ENCODE results near the gene GOLIM4. TPM values are rescaled to one million over a fixed set of nuclear protein-coding genes. Genes with fewer than 3 reads are reported as not detected.

The GOLIM4 gene
- total RNA-seq, 4 donors from 2014 or later = 16.0 to 21.3 (median 20.2) TPM

DNA sequence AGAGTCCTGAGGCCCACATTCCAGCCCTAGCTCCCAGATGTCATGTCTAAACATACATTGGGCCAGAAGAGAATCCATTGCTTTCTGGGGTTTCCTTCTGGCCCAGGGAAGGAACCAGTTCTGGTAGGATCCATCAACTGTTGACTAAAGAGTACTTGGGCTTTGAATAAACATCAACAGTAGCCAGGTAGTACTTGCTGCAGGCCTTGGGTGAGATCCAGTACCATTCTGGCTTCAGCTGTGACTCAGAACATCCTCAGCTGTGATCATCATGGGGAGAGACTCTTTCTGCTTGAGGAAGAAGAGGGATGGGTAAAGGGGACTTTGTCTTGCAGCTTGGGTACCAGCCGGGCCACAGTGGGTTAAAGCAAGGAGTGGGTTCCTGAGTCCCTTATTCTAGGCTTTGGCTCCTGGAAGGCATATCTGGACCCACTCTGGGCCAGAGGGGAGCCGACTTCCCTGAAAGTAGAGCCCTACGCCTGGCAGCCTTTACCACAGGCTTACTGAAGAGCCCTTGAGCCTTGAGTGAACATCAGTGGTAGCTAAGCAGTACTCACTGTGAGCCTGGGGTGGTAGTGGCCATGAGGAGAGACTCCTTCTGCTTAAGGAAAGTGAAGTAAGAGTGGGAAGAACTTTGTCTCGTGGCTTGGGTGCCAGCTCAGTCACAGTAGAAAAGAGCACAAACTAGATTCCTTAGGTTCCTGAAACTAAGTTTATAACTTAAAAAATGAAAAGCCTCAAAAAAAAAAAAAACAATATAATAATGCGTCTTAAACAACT is 128.3 kb downstream of the GOLIM4 start:
- Histone ChIP-seq H3K4me3 (no peak overlapping the region), H3K27ac (no peak overlapping the region), H3K36me3 (no peaks in the 10 kb centered on the region), H3K9me3 (no peaks in the 10 kb centered on the region), H3K4me1 (no peaks in the 10 kb centered on the region), H3K27me3 (no peaks in the 10 kb centered on the region)
- TF ChIP-seq CTCF (IDR thresholded peaks at IDR 0.05) (no peak), POLR2AphosphoS5 (IDR thresholded peaks at IDR 0.05) (no peak), POLR2A (IDR thresholded peaks at IDR 0.05) (no peak), EP300 (IDR thresholded peaks at IDR 0.05) (no peak)
- no peak for DNase-seq (ENCODE audit: low spot score in 2 of 2)
- 91% methylated on average over 5 of the region's 5 CpGs for WGBS
